H54 (cell line): ENCODE data around the gene BAD.

Source experiments
- DNase-seq: peaks from one replicate; pipeline ENCODE4 v3.0.0; 2011; ENCODE audit warnings: low spot score, mixed read lengths; ENCODE audit not compliant: insufficient read length
- FAIRE-seq: peaks from 3 replicates; lab custom pipeline; 2011; peaks lifted over from hg19 to GRCh38; lab: Jason Lieb, UNC
- POLR2A ChIP-seq: IDR thresholded peaks from 2 replicates; pipeline ENCODE4 v1.6.1; 2011; ENCODE audit warnings: low read depth, mild to moderate bottlenecking, low read length

BAD gene

DNA sequence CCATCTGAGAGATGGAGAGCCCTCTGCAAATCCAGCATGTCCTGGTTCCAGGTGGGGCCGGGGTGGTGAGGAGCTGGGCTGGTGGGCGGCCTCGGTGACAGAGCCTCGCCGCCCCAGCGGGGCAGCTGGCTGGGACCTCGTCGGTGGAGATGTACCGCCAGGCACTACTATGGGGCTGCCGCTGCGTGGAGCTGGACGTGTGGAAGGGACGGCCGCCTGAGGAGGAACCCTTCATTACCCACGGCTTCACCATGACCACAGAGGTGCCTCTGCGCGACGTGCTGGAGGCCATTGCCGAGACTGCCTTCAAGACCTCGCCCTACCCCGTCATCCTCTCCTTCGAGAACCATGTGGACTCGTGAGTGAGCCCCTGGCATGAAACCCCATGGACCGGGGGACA lies 26.1 kb downstream of the BAD start:
- FAIRE-seq (no peak), DNase-seq (no peak)
- no peak for TF ChIP-seq POLR2A

DNA sequence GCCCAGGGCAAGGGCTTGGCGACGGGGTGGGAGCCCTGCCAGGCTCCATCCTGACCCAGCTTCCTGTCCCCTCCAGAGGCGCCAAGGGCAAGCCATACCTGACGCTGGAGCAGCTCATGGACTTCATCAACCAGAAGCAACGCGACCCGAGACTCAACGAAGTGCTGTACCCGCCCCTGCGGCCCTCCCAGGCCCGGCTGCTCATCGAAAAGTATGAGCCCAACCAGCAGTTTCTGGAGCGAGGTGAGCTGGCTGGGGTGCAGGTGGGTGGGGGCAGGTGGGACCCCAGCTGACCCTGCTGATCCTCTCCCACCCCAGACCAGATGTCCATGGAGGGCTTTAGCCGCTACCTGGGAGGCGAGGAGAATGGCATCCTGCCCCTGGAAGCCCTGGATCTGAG lies 28.2 kb downstream of the BAD start:
- DNase-seq (no peak), FAIRE-seq (no peak)
- no peak for TF ChIP-seq POLR2A

DNA sequence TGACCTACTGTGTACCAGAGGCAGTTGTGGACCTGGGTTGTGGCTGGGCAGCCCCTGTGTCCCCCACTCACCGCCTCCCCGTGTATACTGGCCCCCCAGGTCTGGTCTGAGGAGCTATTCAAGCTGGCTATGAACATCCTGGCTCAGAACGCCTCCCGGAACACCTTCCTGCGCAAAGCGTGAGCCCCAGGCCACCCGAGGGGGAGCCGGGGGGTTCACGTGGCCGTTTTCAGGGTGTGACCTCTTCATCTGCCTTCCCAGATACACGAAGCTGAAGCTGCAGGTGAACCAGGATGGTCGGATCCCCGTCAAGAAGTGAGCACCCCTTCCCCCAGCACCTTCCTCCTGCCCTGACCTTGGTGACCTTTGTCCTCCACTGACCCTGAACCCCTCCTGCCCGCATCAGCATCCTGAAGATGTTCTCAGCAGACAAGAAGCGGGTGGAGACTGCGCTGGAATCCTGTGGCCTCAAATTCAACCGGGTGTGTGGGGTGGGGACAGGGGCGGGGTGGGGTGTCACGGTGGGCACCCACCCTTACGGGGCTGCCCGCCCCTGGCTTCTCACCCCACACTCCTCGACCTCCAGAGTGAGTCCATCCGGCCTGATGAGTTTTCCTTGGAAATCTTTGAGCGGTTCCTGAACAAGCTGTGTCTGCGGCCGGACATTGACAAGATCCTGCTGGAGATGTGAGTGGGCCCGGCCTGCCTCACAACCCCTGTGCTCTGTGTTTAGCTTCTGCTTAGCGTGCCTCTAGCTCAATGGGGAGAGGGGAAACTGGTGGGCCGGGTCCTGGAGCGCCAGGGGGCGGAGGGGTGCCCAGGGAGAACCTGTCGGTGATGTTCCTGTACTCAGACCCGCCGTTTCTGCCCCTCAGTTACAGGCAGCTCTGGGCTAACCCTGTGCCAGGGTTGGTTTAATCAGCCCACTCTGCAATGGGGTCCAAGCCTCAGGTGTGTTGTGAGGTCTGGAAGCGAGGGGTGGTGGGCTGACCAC lies 29.0 kb downstream of the BAD start:
- DNase-seq: no peak
- FAIRE-seq: no peak
- no peak for TF ChIP-seq POLR2A

DNA sequence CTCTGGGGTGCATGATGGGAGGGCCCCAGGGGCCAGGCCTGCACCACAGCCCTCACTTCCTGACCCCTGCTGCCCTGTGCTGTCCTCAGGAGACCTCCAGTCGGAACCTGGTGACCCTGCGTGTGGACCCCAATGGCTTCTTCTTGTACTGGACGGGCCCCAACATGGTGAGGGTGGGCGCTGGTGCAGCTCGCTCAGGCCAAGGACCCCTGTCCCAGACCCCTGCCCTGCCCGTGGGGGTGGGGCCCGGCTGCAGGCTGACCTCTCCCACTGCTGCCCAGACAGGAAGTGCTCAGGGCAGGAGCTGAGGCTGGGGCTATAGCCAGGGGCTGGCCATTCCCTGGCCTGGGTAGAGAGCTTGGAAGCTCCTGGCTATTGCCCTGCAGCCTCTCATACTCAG lies 30.1 kb downstream of the BAD start:
- FAIRE-seq (no peak), DNase-seq (no peak)
- TF ChIP-seq POLR2A: no peak

DNA sequence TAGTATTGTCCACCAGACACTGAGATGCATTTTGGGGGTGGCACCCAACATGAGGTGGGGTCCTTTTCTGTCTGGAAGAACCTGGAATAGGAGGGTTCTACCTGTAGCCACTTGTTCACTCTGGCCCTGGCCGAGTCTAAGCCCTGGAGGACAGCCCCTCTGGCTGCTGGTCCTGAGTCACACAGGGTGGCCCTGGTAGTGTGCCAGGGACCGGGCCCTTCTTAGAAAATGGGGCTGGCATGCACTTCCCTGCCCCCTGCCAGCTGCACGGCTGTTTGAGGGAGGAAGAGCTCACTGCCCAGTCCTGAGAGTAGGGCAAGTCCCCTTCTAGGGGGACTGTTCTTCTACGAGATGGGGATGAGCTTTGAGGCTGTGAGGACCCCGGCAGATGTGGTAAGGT lies 31.0 kb downstream of the BAD start:
- no peak for FAIRE-seq
- DNase-seq: no peak
- TF ChIP-seq POLR2A: no peak

DNA sequence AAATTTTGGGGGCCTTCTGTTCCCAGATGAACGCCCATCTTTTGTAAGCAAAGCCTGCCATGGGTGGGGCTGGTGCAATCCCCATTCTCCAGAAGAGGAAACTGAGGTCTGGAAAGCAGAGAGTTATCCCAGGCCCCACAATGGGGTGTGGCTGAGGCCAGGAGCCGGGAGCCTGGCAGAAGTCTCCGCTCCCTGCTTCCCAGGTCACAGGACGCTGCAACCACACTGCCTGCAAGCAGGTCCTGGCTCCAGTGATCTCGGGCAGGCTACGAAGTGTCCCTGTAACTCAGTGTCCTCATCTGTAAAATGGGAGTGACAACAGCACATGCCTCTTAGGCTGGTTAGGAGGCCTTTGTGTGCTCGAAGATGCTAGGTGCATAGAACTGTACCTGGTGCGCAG lies 31.4 kb downstream of the BAD start:
- no peak for TF ChIP-seq POLR2A
- no peak for FAIRE-seq
- DNase-seq: no peak

DNA sequence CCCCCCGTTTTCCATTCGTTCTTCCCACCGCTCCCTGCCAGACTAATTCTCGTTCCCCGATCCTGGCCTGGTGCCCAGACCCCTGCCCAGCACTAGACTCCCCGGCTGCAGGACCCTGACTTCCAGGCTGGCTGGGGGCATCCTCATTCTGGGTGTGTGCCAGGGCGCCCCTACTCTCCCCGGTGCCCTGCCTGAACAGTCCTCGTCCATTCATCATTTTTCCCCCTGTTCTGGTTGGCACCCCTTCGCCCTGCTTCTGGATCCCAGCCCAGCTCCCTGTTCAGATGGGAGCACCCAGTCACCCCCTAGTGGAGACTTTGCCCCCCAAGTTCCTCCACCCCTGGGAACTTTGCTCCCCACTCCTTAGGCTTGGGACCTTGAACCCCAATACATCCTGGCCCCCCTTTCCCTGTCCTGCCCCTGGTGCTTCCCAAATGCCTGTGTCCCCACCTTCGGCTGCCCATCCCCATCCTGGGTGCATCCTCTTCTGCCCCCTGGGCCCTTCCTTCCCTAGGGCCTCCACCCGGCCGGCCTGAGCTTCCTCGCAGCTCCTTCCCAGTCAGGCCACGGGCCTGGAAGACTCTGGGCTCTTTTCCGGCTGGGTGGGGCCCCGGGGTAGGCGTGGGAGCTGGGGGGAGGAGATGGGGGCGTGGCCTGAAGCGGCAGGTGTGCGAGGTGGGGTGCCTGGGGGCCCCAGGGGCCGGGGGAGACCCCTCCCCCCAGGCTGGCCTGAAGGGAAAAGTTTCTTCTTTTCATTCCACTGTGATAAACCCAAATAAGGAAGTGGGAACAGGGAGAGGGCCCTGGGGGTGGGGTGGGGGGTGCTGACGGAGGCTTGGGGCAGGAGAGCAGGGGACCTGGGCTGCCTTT lies 32.2 kb downstream of the BAD start:
- TF ChIP-seq POLR2A: peak; percentile 69
- FAIRE-seq: no peak
- peak; percentile 86 for DNase-seq

DNA sequence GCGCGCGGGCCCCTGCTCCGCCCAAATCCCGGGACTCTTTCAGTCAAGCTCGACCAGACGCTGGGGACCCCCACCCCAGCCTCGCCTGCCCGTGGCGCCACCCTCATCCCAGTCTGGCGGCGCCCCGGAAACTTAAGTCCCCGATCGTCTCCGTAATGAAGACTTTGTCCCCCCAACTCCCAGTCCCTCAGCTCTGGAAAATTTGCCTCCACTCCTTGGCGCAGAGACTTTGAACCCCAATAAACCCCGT lies 32.8 kb downstream of the BAD start:
- TF ChIP-seq POLR2A: no peak
- DNase-seq (no peak), FAIRE-seq (no peak)

DNA sequence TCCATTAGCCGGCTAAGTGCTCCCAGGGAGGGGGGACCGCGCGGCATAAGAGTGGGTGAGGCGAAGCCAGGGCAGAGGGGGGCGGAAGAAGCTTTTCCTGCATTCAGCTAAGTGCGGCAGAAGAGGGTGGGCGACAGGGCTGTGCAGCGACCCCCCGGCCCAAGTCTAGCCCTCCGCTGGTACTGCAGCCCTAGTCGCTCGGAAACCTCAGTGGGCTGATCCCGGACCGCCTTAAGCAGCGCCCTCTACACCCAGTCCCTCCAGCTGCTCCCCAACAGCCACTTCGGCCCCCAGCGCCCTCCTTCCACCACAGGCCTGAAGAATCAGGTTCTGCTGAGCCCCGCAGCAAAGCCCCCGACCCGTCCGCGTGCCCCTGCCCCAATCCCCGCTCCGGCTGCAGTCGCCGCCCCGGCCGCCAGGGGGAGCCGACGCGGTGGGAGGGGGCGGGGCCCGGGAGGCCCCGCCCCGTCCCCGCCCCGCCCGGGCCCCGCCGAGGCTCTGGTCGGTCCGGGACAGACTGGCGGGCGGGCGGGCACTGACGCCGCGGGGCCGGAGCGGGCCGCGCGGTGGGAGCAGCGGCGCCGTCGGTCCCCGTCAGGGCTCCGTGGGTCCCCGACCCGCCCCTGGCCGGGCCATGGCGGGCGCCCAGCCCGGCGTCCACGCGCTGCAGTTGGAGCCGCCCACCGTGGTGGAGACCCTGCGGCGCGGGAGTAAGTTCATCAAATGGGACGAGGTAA lies 33.3 kb downstream of the BAD start, which contains the start of gene PLCB3:
PLCB3 (plus strand) TSS at position 515 of the 737 bp plus-strand sequence; CDS start at position 635, 120 bp downstream.
- no peak for DNase-seq
- no peak for FAIRE-seq
- TF ChIP-seq POLR2A: peak; percentile 91

DNA sequence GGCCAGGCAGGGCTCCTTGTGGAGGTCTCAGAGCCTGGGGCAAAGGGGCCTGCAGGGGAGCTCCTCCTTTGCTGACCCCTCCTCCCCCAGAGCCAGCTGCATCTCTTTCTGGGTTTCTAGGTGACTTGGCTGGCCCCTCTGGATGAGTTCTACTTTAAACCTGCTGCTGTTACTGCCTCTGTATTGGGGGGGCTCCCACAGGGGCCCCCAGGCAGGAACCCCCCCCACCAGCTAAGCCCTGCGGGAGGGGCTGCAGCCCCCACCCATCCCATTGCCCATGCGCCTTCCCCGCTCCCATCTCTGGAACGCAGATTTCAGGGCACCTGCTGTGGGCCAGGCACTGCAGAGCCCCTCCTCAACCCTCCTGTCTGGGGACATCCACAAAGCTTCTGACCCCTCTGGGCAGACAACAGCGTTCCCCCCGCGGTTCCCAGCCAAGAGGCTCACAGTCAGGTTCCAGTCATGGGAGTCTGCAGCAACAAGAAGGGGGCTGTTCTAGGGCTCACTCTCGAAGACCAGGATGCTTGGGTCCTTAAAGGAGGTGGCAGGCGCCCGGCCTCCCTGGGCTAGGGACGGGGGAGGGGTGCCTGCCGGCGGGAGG lies 34.0 kb downstream of the BAD start:
- no peak for DNase-seq
- FAIRE-seq: no peak
- peak; percentile 9; the same call in 1 of the 2 replicates for TF ChIP-seq POLR2A

DNA sequence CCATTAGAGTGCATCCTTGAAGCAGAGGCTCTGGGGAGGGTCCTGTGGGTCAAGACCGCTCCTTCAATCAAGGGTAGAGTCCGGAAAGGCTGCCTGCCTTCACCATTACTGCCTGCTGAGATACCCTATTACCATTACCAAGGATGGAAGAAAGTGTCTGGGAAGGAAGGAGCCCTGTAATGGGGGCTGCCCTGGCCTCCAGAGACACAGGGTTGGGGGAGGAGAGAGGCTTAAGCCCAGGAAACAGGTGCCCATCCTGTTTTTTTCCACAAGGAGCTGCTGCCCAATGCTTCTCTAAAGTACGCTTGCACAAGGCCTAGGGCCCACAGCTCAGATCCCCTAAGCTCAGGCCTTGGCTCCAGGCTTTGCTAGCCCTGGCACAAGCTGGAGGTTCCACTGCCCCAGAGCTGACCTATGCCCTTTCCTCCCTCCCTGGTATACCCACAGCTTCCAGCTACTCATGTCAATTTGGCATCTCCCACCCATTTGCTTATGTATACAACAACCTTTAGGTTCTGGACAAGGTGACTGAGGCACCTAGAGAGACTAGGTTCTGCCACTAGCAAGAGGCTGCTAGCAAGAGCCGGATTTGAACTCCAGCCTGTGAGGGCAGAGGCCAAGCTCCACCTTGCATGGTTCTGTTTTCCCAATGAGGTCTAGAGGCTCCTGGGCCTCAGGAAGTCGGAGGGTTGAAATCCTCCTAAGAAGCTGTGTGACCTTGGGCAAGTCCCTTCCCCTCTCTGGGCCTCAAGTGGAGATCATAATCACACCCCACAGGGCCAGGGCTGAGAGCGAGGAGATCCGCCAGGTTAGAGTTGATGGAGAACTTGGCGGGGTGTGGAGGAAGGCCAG lies 34.7 kb downstream of the BAD start:
- FAIRE-seq (no peak), DNase-seq (no peak)
- no peak for TF ChIP-seq POLR2A

DNA sequence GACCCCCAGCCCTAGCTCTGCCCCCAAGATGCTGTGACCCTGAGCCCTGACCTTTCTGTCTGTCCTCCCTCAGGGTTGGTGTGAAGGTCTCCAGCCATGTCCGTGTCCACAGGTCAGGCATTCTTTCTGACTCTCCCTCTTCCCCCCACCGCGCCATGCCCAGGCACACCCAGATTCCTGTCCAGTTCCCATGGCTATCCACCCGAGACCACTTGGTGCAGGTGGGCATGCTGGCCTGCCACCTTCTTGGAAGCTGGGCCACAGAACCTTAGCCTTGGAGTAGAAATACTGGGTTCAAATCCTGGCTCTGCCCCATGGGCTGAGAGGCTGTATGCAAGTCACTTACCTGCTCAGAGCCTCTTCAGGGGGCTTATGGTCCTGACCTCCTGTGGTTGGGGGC lies 35.4 kb downstream of the BAD start:
- DNase-seq: no peak
- no peak for TF ChIP-seq POLR2A
- FAIRE-seq: no peak
